GM12878 (cell line): ENCODE results near the gene SCRT2. TPM values are rescaled to one million over a fixed set of nuclear protein-coding genes. Genes with fewer than 3 reads are reported as not detected.

Source experiments
- ATAC-seq: fragments of 200-7000 bp; cut with Tn5 transposase; 3 replicates; pipeline ENCODE4 v1.9.1; 2020; ENCODE audit warnings: mild to moderate bottlenecking, moderate library complexity
- BruUV-seq: library from RNA; stranded (reverse); fragments of 400-500 nt; replicated peaks from 2 replicates; lab custom pipeline; 2021; lab: Mats Ljungman, UMichigan
- CTCF ChIA-PET: fragments of 300-600 bp; sonication (Branson Sonifier 250); formaldehyde crosslinking; extraction: SDS; loops from one replicate; lab custom pipeline; 2021; ENCODE audit warnings: inconsistent platforms; lab: Yijun Ruan, JAX
- POLR2A ChIA-PET: fragments of 350-600 bp; formaldehyde crosslinking; extraction: SDS; loops from one replicate; lab custom pipeline; 2021; ENCODE audit warnings: inconsistent platforms; lab: Charles Lee
- RAD21 ChIA-PET: fragments of 300-600 bp; sonication (Branson Sonifier 250); formaldehyde crosslinking; loops from one replicate; lab custom pipeline; 2023; ENCODE audit warnings: antibody characterized with exemption; ENCODE audit not compliant: unreplicated experiment; lab: Charles Lee
- SMC1A ChIA-PET: fragments of 300-600 bp; sonication (Branson Sonifier 250); formaldehyde crosslinking; loops from one replicate; lab custom pipeline; 2023; ENCODE audit not compliant: unreplicated experiment, uncharacterized antibody; lab: Charles Lee
- DNase-seq: peaks from one replicate; pipeline ENCODE4 v3.0.0-alpha.2; 2011; ENCODE audit warnings: low read depth, low spot score
- FAIRE-seq: peaks from 3 replicates; lab custom pipeline; 2011; peaks lifted over from hg19 to GRCh38; lab: Jason Lieb, UNC
- H2AFZ ChIP-seq: 2 replicates; pipeline ENCODE4 v1.6.0; 2011; ENCODE audit warnings: low read depth, low read length, control low read depth; ENCODE audit not compliant: control insufficient read depth
- H3K27ac ChIP-seq: 2 replicates; pipeline ENCODE4 v1.5.1; 2011; ENCODE audit warnings: control low read depth; ENCODE audit not compliant: control insufficient read depth, insufficient read depth
- H3K27me3 ChIP-seq, 2 experiments: replicated peaks in 1 of 2; 2 replicates each; pipeline versions ENCODE4 v1.6.0 to v1.6.1; 2011; ENCODE audit warnings: low read length in 1 of 2; ENCODE audit not compliant: control insufficient read depth in 2 of 2, insufficient read depth in 2 of 2
- H3K36me3 ChIP-seq, 2 experiments: 2 replicates each; pipeline ENCODE4 v1.5.1; 2011; ENCODE audit warnings: low read length in 1 of 2; ENCODE audit not compliant: control insufficient read depth in 2 of 2, insufficient read depth in 2 of 2
- H3K4me1 ChIP-seq: 2 replicates; pipeline ENCODE4 v1.6.1; 2011; ENCODE audit warnings: mild to moderate bottlenecking, low read length, moderate library complexity, mixed read lengths; ENCODE audit not compliant: control insufficient read depth, insufficient read depth
- H3K4me2 ChIP-seq: 2 replicates; pipeline ENCODE4 v1.6.0; 2011; ENCODE audit warnings: control low read depth; ENCODE audit not compliant: control insufficient read depth, insufficient read depth
- H3K4me3 ChIP-seq: fragments of 200-600 bp; sonication (generic); 2 replicates; pipeline ENCODE4 v1.5.1; 2016
- H3K79me2 ChIP-seq: 2 replicates; pipeline ENCODE4 v1.6.0; 2011; ENCODE audit warnings: low read length; ENCODE audit not compliant: control insufficient read depth, insufficient read depth
- H3K9ac ChIP-seq: 2 replicates; pipeline ENCODE4 v1.8.0; 2011; ENCODE audit warnings: low read length, control low read depth, mixed read lengths; ENCODE audit not compliant: control insufficient read depth, insufficient read depth
- H3K9me3 ChIP-seq: replicated peaks from 3 replicates; pipeline ENCODE4 v1.5.1; 2011; ENCODE audit warnings: mild to moderate bottlenecking, low read length; ENCODE audit not compliant: control insufficient read depth, insufficient read depth
- H4K20me1 ChIP-seq: 2 replicates; pipeline ENCODE4 v1.6.0; 2011; ENCODE audit not compliant: control insufficient read depth, insufficient read depth
- CREM ChIP-seq: IDR thresholded peaks from 2 replicates; pipeline ENCODE4 v1.6.1; 2014; ENCODE audit warnings: antibody characterized with exemption, low read depth
- KAT2A ChIP-seq: conservative IDR thresholded peaks from 2 replicates; pipeline ENCODE4 v1.6.1; 2011; ENCODE audit warnings: low read depth, low read length; ENCODE audit not compliant: control insufficient read depth
- NFIC ChIP-seq: IDR thresholded peaks from 2 replicates; pipeline ENCODE4 v1.6.1; 2012; ENCODE audit warnings: low read depth, mild to moderate bottlenecking, inconsistent platforms, low read length, moderate library complexity
- PRDM15 ChIP-seq: fragments of 450-650 bp; formaldehyde crosslinking; IDR thresholded peaks from 2 replicates; pipeline ENCODE4 v1.4.0; 2020; ENCODE audit warnings: mild to moderate bottlenecking, moderate library complexity
- WGBS: methylation state at CpG from one replicate; pipeline ENCODE4 v1.1.6; 2016; ENCODE audit warnings: low lambda C conversion rate; ENCODE audit not compliant: insufficient replicate concordance, insufficient coverage; ENCODE audit errors: missing lambda C conversion rate; 5-methylcytosine and 5-hydroxymethylcytosine counted together
- in situ Hi-C: fragments of 300-500 bp; cut with MboI; formaldehyde crosslinking; loops from 9 replicates; pipeline ENCODE4 v1.14.3; 2018; ENCODE audit warnings: mixed read lengths
- intact Hi-C: fragments of 100-400 bp; cut with micrococcal nuclease; formaldehyde crosslinking; loops from one replicate; pipeline ENCODE4 v1.14.2; 2022; ENCODE audit not compliant: unreplicated experiment
- polyA plus RNA-seq, 11 experiments: library from polyadenylated mRNA; depleted of rRNA in 4 of 11; unstranded in 6 of 11; stranded (reverse) in 5 of 11; fragments of >200 nt; fragmentation: Nextera tagmentation in 4 of 11; fragmentation: Illumina TruSeq in 1 of 11; extraction: Ambion mirVana in 4 of 11; extraction: Trizol in 1 of 11; gene quantifications; 1 replicate in 1 of 11; 2 replicates in 10 of 11; pipeline versions ENCODE4 v1.2.1 to v1.2.3, GENCODE V29; 2011 to 2016; ENCODE audit warnings: inconsistent platforms in 2 of 11, missing spikeins in 2 of 11, low read depth in 1 of 11
- total RNA-seq, 4 experiments: library from RNA; depleted of rRNA in 3 of 4; stranded (reverse); fragments of >200 nt in 3 of 4; fragmentation: Illumina TruSeq in 1 of 4; extraction: Trizol in 1 of 4; gene quantifications; 2 replicates each; pipeline versions ENCODE4 v1.2.1 to v1.2.3, GENCODE V29; 2013 to 2021

The SCRT2 gene
- total and polyA plus RNA-seq, 10 of the 15 experiments (the other 5 are each of a cell fraction or from before 2014, with no cell fraction given), result not detected

- H3K27ac ChIP-seq, result no peak overlapping the region
- no peak overlapping the region for H3K4me2 ChIP-seq
- H3K4me1 ChIP-seq, result no peaks in the 10 kb centered on the region
- ChIA-PET RAD21 (no interaction called here), SMC1A (no interaction called here), CTCF (interaction anchor here (0.8 kb wide), 1 partner anchor 28 kb away, joined by 3 read pairs; no protein-coding TSS in a partner anchor), POLR2A (no interaction called here)
- in situ Hi-C loops, result no loop called here
- no peaks in the 10 kb centered on the region for H3K9me3 ChIP-seq
- intact Hi-C loops, result no loop called here
- H3K4me3 ChIP-seq, result no peak overlapping the region
- WGBS, result 50% methylated on average over 2 of the region's 2 CpGs
- no peaks in the 10 kb centered on the region for H3K36me3 ChIP-seq
- ATAC-seq (no peak), FAIRE-seq (no peak), DNase-seq (no peak)
- H2AFZ ChIP-seq, result no peak overlapping the region
- peaks cover 0 to 1% of the 10 kb centered on the region in 2 experiments; a peak in 2 of 4 replicates for H3K27me3 ChIP-seq
- no peak overlapping the region for H3K9ac ChIP-seq
- no peaks in the 10 kb centered on the region for H4K20me1 ChIP-seq
- no peak for TF ChIP-seq NFIC
- no peak for TF ChIP-seq CREM
- TF ChIP-seq KAT2A, result no peak
- TF ChIP-seq PRDM15 (CRISPR knock-in tag), result no peak
- no TSS peak for BruUV-seq
- H3K79me2 ChIP-seq, result no peaks in the 10 kb centered on the region
Measured at GRCh38 chr20:695165-695866, 19.7 kb upstream of the SCRT2 start.
